OCI-LY1 (cell line): ENCODE measurements around the gene TMEM119.

ENCODE experiments used
- CTCF ChIP-seq: fragments of 200-600 bp; sonication (generic), shearing (Covaris generic); IDR thresholded peaks from 2 replicates; pipeline ENCODE4 v1.5.1; 2017; ENCODE audit warnings: mild to moderate bottlenecking, antibody characterized with exemption, low read length, moderate library complexity, mixed read lengths
- EZH2 ChIP-seq: fragments of 200-600 bp; sonication (generic), shearing (Covaris generic); IDR thresholded peaks from 2 replicates; pipeline ENCODE4 v1.8.0; 2017; ENCODE audit warnings: borderline replicate concordance, mixed run types, mild to moderate bottlenecking, antibody characterized with exemption, low read length, moderate library complexity, mixed read lengths

- TF ChIP-seq CTCF = no peak
- TF ChIP-seq EZH2 = no peak
These were observed 13.9 kb downstream of the TMEM119 start for GRCh38 chr12:108583991-108584390.
